GM10266 (cell line): ENCODE measurements around the gene EIF4B.

Experiments
- DNase-seq: peaks from one replicate; pipeline ENCODE4 v3.0.0; 2012; ENCODE audit errors: extremely low spot score
- CTCF ChIP-seq: IDR thresholded peaks from 2 replicates; pipeline ENCODE4 v1.5.1; 2012; ENCODE audit warnings: mild to moderate bottlenecking, low read depth; ENCODE audit not compliant: control insufficient read depth, insufficient read depth; ENCODE audit errors: missing control alignments

The EIF4B gene

GRCh38 chr12:53065975-53066931 lies 60.0 kb downstream of the EIF4B start:
- peak; percentile 86 for TF ChIP-seq CTCF
- DNase-seq = peak; percentile 82

GRCh38 chr12:53067074-53067992 lies 61.1 kb downstream of the EIF4B start:
- no peak for TF ChIP-seq CTCF
- DNase-seq = no peak

- no peak for DNase-seq
- no peak for TF ChIP-seq CTCF
Measured at GRCh38 chr12:53067993-53068770, 61.9 kb downstream of the EIF4B start.

GRCh38 chr12:53068811-53069585 lies 62.7 kb downstream of the EIF4B start:
- no peak for DNase-seq
- no peak for TF ChIP-seq CTCF

- no peak for TF ChIP-seq CTCF
- DNase-seq = no peak
Measured at GRCh38 chr12:53069621-53070410, 63.6 kb downstream of the EIF4B start.
